H7 (cell line): ENCODE data around the gene COX14. TPM values are rescaled to one million over a fixed set of nuclear protein-coding genes. Genes with fewer than 3 reads are reported as not detected.

Experiments used
- total RNA-seq: library from RNA; depleted of rRNA; stranded (reverse); fragments of >200 nt; shearing (Covaris generic); gene quantifications from 2 replicates; pipeline ENCODE4 v1.2.3, GENCODE V29; 2014; rRNA removed

COX14 gene
- total RNA-seq, 1 experiment from 2014 or later = 38.3 TPM

Other genes with a start within 250 kb of the COX14 start
- not detected in 2 replicates for gene FAIM2, start 208.3 kb upstream of the COX14 start, total RNA-seq
- not detected in 2 replicates for gene AQP2, start 161.5 kb upstream of the COX14 start, total RNA-seq
- 1.7 and 2.9 TPM in 2 replicates for gene AQP5, start 150.4 kb upstream of the COX14 start, total RNA-seq
- not detected in 2 replicates for gene AQP6, start 139.3 kb upstream of the COX14 start, total RNA-seq
- gene RACGAP1, start 86.7 kb upstream of the COX14 start, total RNA-seq = 80.6 and 85.1 TPM in 2 replicates
- 0.81 and 1.2 TPM in 2 replicates for gene ASIC1, start 54.6 kb upstream of the COX14 start, total RNA-seq
- gene SMARCD1, start 26.9 kb upstream of the COX14 start, total RNA-seq = 182 and 196 TPM in 2 replicates
- 0.59 TPM in 1 of 2 replicates, not detected in the other for gene GPD1, start 8.2 kb upstream of the COX14 start, total RNA-seq
- 23.9 and 24.6 TPM in 2 replicates for gene CERS5, start 55.1 kb downstream of the COX14 start, total RNA-seq
- 34.0 and 53.2 TPM in 2 replicates for gene LIMA1, start 171.3 kb downstream of the COX14 start, total RNA-seq